H1 (cell line): Measurements from ENCODE around the gene RASAL2. TPM values are rescaled to one million over a fixed set of nuclear protein-coding genes. Genes with fewer than 3 reads are reported as not detected.

ENCODE experiments used
- CHD2 ChIP-seq: IDR thresholded peaks from 2 replicates; pipeline ENCODE4 v1.6.1; 2012; ENCODE audit warnings: low read length, improper control_type of control experiment
- TAF7 ChIP-seq: optimal IDR thresholded peaks from 2 replicates; pipeline ENCODE3; 2011; ENCODE audit warnings: low read depth, mild to moderate bottlenecking, inconsistent platforms, low read length, moderate library complexity, borderline replicate concordance
- polyA plus RNA-seq, 7 experiments: library from polyadenylated mRNA; depleted of rRNA in 3 of 7; stranded (reverse) in 5 of 7; unstranded in 2 of 7; fragments of >200 nt in 5 of 7; fragments of 200-250 nt in 2 of 7; gene quantifications; 1 replicate in 5 of 7; 2 replicates in 1 of 7; 4 replicates in 1 of 7; pipeline versions ENCODE4 v1.2.1 to v1.2.3, GENCODE V29; 2011 to 2013; ENCODE audit warnings: missing spikeins in 2 of 7, mixed read lengths in 2 of 7
- total RNA-seq: library from RNA; stranded (reverse); fragmentation: NEBNext Ultra II Directional; extraction: Animal tissue kit (Norgen Biotek cat#: 25700); gene quantifications from 2 replicates; pipeline ENCODE4 v1.2.1, GENCODE V29; 2021
- TF ChIP-seq, protein P1 (sequence below), 3 experiments: IDR thresholded peaks; 1 replicate in 2 of 3; 2 replicates in 1 of 3; pipeline versions ENCODE4 v1.5.1 to v1.6.1; 2011; ENCODE audit warnings: low read length in 3 of 3, mild to moderate bottlenecking in 3 of 3, inconsistent platforms in 2 of 3, low read depth in 1 of 3, moderate library complexity in 1 of 3; ENCODE audit not compliant: insufficient read depth in 1 of 3; ENCODE audit errors: control extremely low read depth in 1 of 3

RASAL2 gene
- total and polyA plus RNA-seq, 2 of the 8 experiments (the other 6 are each of a cell fraction or from before 2014, with no cell fraction given): 15.9 to 32.5 TPM

DNA sequence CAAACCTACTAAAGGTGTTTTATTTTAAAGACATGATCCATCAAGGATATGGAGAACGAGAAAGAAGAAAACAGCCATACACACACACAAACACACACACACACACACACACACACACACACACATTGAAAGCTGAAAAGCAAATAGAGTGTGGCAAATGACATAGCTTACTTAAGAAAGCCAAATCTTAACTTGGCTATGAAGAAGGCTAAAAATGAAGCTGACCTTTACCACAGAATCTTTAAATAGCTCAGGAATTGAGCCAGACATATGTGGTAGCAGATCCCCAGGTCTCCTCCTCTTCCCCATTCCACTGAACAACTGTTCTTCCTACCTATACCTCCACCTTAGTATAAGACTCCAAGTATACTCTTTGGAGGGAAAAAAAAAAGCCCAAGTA lies 217.3 kb downstream of the RASAL2 start (continued):
- TF ChIP-seq, protein P1, sequence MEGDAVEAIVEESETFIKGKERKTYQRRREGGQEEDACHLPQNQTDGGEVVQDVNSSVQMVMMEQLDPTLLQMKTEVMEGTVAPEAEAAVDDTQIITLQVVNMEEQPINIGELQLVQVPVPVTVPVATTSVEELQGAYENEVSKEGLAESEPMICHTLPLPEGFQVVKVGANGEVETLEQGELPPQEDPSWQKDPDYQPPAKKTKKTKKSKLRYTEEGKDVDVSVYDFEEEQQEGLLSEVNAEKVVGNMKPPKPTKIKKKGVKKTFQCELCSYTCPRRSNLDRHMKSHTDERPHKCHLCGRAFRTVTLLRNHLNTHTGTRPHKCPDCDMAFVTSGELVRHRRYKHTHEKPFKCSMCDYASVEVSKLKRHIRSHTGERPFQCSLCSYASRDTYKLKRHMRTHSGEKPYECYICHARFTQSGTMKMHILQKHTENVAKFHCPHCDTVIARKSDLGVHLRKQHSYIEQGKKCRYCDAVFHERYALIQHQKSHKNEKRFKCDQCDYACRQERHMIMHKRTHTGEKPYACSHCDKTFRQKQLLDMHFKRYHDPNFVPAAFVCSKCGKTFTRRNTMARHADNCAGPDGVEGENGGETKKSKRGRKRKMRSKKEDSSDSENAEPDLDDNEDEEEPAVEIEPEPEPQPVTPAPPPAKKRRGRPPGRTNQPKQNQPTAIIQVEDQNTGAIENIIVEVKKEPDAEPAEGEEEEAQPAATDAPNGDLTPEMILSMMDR (IDR thresholded peaks at IDR 0.05; ENCODE audit: control extremely low read depth in 1 of 3, insufficient read depth in 1 of 3, low read depth in 1 of 3, low read length in 3 of 3): no peak
- TF ChIP-seq TAF7 (no peak), CHD2 (no peak)
- TF ChIP-seq, all 59 proteins: peak for 0
